Daoy (cell line): ENCODE data around the gene NDUFAF3. TPM values are rescaled to one million over a fixed set of nuclear protein-coding genes. Genes with fewer than 3 reads are reported as not detected.
"Not testable (repeated sequence)": the region's sequence is repeated elsewhere in the genome, so short reads cannot be mapped to it uniquely, and the experiment has no call there.

Experiments used
- DNase-seq: peaks from one replicate; pipeline ENCODE4 v3.0.0-alpha.2; 2015; ENCODE audit warnings: low read depth
- total RNA-seq: library from RNA; depleted of rRNA; stranded (reverse); fragments of >200 nt; shearing (Covaris generic); gene quantifications from 2 replicates; pipeline ENCODE4 v1.2.3, GENCODE V29; 2014

The NDUFAF3 gene
- total RNA-seq, 1 experiment from 2014 or later, result 60.1 TPM

DNA sequence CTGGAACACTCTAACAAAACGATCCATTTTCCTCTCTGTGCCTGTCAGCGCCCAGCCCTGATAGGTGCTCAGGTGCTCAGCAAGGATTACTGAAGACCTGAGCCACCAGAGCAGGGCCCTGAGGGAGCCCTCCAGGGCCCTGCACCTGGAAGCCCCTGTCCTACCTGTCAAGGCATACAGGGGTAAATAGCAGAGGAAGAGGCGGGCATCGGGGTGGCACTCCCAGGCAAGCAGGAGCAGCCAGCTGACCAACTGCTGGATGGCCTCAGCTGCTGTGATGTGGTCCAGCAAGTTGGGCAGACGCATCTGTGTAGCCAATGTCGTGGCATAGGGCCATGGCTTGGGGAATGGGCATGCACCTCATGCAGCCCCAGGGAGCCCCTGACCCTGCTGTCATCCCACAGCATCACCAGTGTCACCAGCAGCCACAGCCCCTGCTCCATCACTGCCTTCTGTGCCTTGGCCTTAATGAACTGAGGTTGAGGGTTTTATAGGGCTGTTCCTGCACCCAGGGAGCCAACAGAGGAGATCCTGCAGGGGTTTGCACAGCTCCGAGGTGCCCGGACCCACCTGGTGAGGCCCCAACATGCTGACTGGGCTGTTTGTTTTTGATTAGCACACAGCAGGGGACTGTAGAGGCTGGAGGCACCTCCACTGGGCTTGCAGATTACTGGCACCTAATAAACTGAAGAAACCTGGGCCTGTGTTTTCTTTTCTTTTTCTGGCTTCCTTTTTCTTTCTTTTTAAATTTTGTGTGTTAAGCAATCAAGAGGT, 22.6 kb upstream of the NDUFAF3 start:
- DNase-seq, result no peak

GRCh38 chr3:49001155-49001554, 20.8 kb upstream of the NDUFAF3 start:
- no peak for DNase-seq

DNA sequence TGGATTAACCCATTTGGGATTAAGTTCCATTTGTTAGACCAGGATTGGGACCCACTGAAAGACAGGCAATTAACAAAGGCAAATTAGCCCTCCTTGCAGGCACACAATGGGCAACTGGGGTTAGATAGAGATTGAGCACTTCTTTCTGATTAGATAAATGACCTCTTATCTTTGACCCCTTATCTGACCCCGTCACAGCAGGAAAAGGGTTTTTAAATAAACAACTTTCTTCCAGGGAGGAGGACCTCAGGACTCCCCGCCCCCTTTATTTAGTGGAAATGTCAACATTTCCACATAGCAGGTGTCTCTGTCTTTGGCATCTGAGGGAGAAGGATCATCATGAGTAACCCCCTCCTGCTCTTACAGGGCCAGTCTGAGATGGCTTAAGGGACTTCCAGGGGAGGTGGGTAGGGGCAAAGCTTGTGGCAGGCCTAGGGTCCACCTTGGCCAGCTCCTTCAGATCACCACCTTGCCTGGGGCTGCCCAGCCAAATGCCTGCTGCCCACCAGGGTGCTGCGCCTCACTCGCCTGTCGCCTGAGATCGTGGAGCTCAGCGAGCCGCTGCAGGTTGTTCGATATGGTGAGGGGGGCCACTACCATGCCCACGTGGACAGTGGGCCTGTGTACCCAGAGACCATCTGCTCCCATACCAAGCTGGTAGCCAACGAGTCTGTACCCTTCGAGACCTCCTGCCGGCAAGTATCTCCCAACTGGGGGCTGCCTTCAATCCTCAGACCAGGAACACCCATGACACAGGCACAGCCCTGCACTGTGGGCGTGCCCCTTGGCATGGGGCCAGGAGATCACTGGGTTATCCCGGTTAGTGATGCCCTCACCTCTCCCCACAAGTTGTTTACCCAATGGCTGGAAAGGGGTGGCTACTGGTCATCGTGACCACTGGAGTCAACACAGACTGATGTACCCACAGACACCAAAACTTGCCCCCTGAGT, 17.3 kb upstream of the NDUFAF3 start:
- no peak for DNase-seq

DNA sequence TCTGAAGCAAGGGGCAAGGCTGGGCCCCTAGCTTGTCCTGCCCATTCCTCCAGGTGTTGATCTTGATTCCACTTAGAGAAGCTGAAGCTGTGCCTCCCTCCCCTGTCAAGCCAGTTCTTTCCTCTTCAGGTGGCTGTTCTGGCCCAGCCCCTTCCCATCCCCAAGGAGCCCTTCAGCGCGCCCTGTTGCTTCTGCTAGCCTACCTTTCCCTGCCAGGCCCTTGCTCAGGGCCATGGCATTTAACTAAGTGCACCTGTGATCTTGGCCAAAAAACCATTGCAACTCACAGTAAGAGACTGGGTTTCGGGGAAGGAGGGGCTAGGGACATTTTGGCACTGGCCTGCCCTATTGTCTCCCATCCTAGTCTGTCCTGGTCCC, 16.6 kb upstream of the NDUFAF3 start:
- DNase-seq, result no peak

DNA sequence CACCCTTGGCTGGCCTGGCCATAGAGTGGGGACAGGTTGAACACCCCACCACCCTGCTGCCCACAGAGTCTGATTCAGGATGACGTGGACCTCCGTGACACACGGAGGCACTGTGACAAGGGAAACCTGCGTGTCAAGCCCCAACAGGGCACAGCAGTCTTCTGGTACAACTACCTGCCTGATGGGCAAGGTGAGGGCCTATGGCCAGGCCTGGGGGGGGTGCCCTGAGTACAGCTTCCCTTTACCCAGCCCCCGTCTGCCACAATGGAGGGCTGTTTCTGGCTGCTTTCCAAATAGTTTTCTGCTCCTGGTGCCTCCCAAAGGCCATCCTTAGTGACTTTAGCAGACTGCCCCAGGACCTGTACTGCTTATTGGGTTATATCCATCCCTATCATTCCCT, 15.9 kb upstream of the NDUFAF3 start:
- DNase-seq, result no peak

- no peak for DNase-seq
These were observed 15.4 kb upstream of the NDUFAF3 start for GRCh38 chr3:49006408-49007067.

- DNase-seq, result peak; percentile 97
These were observed 14.7 kb upstream of the NDUFAF3 start, which contains the start of gene WDR6 for GRCh38 chr3:49007068-49007770. Gene WDR6 (plus strand): TSS chr3:49007391. CDS start chr3:49007432, 41 bp downstream.

DNA sequence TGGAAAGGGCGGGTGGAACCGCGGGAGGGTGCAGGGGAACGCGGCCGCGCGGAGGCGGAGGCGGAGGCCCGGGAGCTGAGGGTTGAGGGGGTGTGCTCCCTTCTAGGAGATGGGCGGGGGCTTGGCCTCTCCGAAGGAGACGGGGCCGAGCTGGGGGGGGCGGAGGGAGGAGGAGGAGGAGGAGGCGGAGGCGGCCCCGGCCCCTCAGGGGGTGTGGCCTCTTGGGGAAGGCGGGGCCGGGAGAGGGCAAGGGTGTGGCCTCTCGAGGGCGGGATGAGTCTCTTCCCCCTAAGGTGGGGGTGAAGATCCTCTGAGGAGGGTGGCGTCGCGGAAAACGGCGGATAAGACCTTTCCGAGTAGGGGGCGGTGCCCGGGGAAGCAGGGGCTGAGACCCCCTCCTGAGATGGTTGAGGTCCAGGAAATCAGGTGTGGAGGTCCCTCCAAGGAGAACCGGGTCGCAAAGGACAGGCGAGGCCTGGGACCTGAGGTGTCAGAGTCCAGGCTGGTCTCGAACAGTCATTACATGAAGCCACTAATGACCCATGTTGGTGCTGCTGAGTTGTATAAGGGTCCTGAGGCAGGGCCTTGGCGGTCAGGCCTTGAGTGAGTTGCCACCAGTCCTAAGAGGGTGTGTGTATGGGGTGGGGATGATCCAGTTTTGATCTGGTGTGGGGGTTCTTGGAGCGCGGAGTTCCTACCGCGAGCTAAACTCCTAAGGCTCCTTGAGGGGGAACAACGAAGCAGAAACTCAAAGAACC, 14.0 kb upstream of the NDUFAF3 start:
- DNase-seq, result peak; percentile 81

DNA sequence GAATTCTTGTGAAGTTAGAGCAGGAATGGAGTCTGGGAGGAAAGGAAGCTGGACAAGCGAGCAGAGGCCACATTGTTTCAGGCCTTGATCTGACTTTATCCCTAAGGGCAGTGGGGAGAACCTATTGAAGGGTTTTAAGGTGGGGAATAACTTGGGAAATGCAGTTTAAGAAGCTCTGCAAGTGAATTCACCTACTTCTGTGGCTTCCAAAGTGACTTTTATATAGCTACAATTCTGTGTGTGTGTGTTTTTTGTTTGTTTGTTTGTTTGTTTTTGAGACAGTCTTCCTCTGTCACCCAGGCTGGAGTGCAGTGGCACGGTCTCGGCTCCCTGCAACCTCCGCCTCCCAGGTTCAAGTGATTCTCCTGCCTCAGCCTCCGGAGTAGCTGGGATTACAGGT, 13.3 kb upstream of the NDUFAF3 start:
- DNase-seq, result not testable (repeated sequence)

DNA sequence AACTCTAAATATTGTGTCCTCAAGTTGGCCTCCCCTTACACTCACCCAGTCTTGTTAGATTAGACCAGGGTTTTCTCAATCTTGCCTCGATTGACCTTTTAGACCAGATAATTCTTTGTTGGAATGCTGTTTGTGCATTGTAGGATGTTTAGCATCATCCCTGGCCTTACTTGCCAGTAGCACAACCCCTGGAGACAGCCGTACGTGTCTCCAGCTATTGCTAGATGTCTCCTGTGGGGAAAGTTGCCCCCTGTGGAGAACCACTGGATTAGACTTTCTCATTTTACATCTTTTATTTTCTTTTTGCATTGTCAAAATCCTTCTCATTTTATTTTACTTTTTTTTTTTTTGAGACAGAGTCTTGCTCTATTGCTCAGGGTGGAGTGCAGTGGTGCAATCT, 12.5 kb upstream of the NDUFAF3 start:
- DNase-seq, result no peak

DNA sequence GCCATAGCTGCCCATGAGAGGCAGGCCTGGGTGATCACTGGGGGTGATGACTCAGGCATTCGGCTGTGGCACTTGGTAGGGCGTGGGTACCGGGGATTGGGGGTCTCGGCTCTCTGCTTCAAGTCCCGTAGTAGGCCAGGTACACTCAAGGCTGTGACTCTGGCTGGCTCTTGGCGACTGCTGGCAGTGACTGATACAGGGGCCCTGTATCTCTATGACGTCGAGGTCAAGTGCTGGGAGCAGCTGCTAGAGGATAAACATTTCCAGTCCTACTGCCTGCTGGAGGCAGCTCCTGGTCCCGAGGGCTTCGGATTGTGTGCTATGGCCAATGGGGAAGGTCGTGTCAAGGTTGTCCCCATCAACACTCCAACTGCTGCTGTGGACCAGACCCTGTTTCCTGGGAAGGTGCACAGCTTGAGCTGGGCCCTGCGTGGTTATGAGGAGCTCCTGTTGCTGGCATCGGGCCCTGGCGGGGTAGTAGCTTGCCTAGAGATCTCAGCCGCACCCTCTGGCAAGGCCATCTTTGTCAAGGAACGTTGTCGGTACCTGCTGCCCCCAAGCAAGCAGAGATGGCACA, 9.4 kb upstream of the NDUFAF3 start:
- DNase-seq, result no peak

DNA sequence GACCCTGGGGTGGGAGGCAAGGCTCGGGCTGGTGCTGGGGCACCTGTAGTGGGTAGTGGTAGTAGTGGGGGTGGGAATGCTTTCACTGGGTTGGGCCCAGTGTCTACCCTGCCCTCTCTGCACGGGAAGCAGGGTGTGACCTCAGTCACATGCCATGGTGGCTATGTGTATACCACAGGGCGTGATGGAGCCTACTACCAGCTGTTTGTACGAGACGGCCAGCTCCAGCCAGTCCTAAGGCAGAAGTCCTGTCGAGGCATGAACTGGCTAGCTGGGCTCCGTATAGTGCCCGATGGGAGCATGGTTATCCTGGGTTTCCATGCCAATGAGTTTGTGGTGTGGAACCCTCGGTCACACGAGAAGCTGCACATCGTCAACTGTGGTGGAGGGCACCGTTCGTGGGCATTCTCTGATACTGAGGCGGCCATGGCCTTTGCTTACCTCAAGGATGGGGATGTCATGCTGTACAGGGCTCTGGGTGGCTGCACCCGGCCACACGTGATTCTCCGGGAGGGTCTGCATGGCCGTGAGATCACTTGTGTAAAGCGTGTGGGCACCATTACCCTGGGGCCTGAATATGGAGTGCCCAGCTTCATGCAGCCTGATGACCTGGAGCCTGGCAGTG, 8.7 kb upstream of the NDUFAF3 start:
- no peak for DNase-seq

DNA sequence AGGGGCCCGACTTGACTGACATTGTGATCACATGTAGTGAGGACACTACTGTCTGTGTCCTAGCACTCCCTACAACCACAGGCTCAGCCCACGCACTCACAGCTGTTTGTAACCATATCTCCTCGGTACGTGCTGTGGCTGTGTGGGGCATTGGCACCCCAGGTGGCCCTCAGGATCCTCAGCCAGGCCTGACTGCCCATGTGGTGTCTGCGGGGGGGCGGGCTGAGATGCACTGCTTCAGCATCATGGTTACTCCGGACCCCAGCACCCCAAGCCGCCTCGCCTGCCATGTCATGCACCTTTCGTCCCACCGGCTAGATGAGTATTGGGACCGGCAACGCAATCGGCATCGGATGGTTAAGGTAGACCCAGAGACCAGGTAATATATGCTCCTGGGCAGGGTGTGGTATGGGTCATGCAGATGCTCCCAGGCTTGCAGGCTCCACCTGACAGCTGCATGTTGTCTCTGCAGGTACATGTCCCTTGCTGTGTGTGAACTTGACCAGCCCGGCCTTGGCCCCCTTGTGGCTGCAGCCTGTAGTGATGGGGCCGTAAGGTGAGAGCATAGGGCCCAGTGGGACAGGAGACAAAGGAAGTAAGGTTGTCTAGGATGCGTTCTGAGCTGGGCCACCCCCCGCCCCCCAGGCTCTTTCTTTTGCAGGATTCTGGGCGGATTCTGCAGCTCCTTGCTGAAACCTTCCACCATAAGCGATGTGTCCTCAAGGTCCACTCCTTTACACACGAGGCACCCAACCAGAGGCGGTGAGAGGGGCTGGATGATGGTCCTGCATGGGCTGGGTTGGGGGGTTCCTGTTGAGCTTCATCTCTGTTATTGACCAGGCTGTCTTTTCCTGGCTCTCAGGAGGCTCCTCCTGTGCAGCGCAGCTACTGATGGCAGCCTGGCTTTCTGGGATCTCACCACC, 7.9 kb upstream of the NDUFAF3 start:
- DNase-seq, result no peak

GRCh38 chr3:49015072-49015471, 6.8 kb upstream of the NDUFAF3 start:
- DNase-seq, result no peak

- DNase-seq, result no peak
These were observed 6.2 kb upstream of the NDUFAF3 start for GRCh38 chr3:49015765-49016164.

- no peak for DNase-seq
These were observed 5.3 kb upstream of the NDUFAF3 start for GRCh38 chr3:49016414-49017228.

GRCh38 chr3:49017229-49017970, 4.5 kb upstream of the NDUFAF3 start:
- DNase-seq, result no peak
